Glomerular endothelial cell (primary cell): Measurements from ENCODE around the gene TEX101. TPM values are rescaled to one million over a fixed set of nuclear protein-coding genes. Genes with fewer than 3 reads are reported as not detected.
"Not testable (repeated sequence)": the region's sequence is repeated elsewhere in the genome, so short reads cannot be mapped to it uniquely, and the experiment has no call there.

Experiments used
- DNase-seq: peaks from one replicate; pipeline ENCODE4 v3.0.0-alpha.2; 2011; ENCODE audit warnings: low read depth, low spot score; ENCODE audit errors: extremely low read depth
- total RNA-seq: library from RNA; depleted of rRNA; stranded (reverse); fragments of >200 nt; gene quantifications from 2 replicates; pipeline ENCODE4 v1.2.3, GENCODE V29; 2015

TEX101 gene
- total RNA-seq, 1 donor from 2014 or later, result not detected

- DNase-seq, result no peak
Measured at GRCh38 chr19:43416951-43417623, 2.4 kb downstream of the TEX101 start.

GRCh38 chr19:43420954-43421353, 6.3 kb downstream of the TEX101 start:
- no peak for DNase-seq

- DNase-seq, result no peak
Measured at GRCh38 chr19:43422000-43422688, 7.5 kb downstream of the TEX101 start.

GRCh38 chr19:43422689-43423066, 8.0 kb downstream of the TEX101 start:
- DNase-seq, result no peak

- DNase-seq, result no peak
Measured at GRCh38 chr19:43423779-43424178, 9.1 kb downstream of the TEX101 start.

- no peak for DNase-seq
Measured at GRCh38 chr19:43425567-43426392, 11.1 kb downstream of the TEX101 start.

GRCh38 chr19:43429395-43429794, 14.7 kb downstream of the TEX101 start:
- no peak for DNase-seq

- DNase-seq, result no peak
Measured at GRCh38 chr19:43430142-43430710, 15.5 kb downstream of the TEX101 start.

- no peak for DNase-seq
Measured at GRCh38 chr19:43430976-43431375, 16.3 kb downstream of the TEX101 start.

GRCh38 chr19:43433358-43433673, 18.6 kb downstream of the TEX101 start:
- no peak for DNase-seq

- DNase-seq, result no peak
Measured at GRCh38 chr19:43433689-43434088, 19.0 kb downstream of the TEX101 start.

- DNase-seq, result no peak
Measured at GRCh38 chr19:43435775-43436174, 21.1 kb downstream of the TEX101 start.

- DNase-seq, result not testable (repeated sequence)
Measured at GRCh38 chr19:43437284-43437683, 22.6 kb downstream of the TEX101 start.

GRCh38 chr19:43437712-43438111, 23.0 kb downstream of the TEX101 start:
- DNase-seq, result no peak

- DNase-seq, result no peak
Measured at GRCh38 chr19:43438291-43439031, 23.8 kb downstream of the TEX101 start.

- no peak for DNase-seq
Measured at GRCh38 chr19:43439032-43439708, 24.5 kb downstream of the TEX101 start.

- DNase-seq, result no peak
Measured at GRCh38 chr19:43439709-43440063, 25.0 kb downstream of the TEX101 start.

GRCh38 chr19:43441716-43442115, 27.0 kb downstream of the TEX101 start:
- DNase-seq, result no peak

GRCh38 chr19:43444091-43444490, 29.4 kb downstream of the TEX101 start:
- DNase-seq, result not testable (repeated sequence)
